ENCODE data around the gene KIF7. TPM values are rescaled to one million over a fixed set of nuclear protein-coding genes. Genes with fewer than 3 reads are reported as not detected.

The KIF7 gene
- total RNA-seq, 1 donor from 2014 or later, result 1.5 TPM

GRCh38 chr15:89665449-89666181, 10.3 kb upstream of the KIF7 start:
- Histone ChIP-seq H3K4me3 (peak overlapping the region; percentile 57), H3K27me3 (ENCODE audit: low read depth) (no peaks in the 10 kb centered on the region)
- TF ChIP-seq CTCF (IDR thresholded peaks at IDR 0.05), result no peak

GRCh38 chr15:89664441-89665350, 9.4 kb upstream of the KIF7 start:
- no peak for DNase-seq
- TF ChIP-seq CTCF (IDR thresholded peaks at IDR 0.05), result no peak
- Histone ChIP-seq H3K4me1 (peaks cover 21% of the 10 kb centered on the region), H3K4me3 (peak overlapping the region; percentile 57), H3K36me3 (no peaks in the 10 kb centered on the region), H3K27me3 (ENCODE audit: low read depth) (no peaks in the 10 kb centered on the region), H3K27ac (peak overlapping the region; percentile 84), H3K9me3 (no peaks in the 10 kb centered on the region)
- ATAC-seq, result no peak
- intact Hi-C loops (cut with DNase I), result no loop called here

More at GRCh38 chr15:89665449-89666181, 10.3 kb upstream of the KIF7 start:
- ATAC-seq (peak; percentile 79 to 82), DNase-seq (peak; percentile 73)
- Histone ChIP-seq H3K9me3 (no peaks in the 10 kb centered on the region), H3K27ac (peak overlapping the region; percentile 84), H3K4me1 (peaks cover 21% of the 10 kb centered on the region), H3K36me3 (no peaks in the 10 kb centered on the region)
- intact Hi-C loops (cut with DNase I), result no loop called here

GRCh38 chr15:89662893-89663626, 7.8 kb upstream of the KIF7 start:
- intact Hi-C loops (cut with DNase I), result no loop called here
- Histone ChIP-seq H3K27me3 (ENCODE audit: low read depth) (peaks cover 4% of the 10 kb centered on the region), H3K27ac (peak overlapping the region; percentile 69), H3K4me3 (no peak overlapping the region), H3K36me3 (no peaks in the 10 kb centered on the region), H3K4me1 (peaks cover 21% of the 10 kb centered on the region), H3K9me3 (no peaks in the 10 kb centered on the region)
- ATAC-seq, result peak; percentile 41 to 62
- TF ChIP-seq CTCF (IDR thresholded peaks at IDR 0.05), result no peak
- peak; percentile 47 for DNase-seq

GRCh38 chr15:89660556-89660955, 5.3 kb upstream of the KIF7 start:
- no peaks in the 10 kb centered on the region for H3K9me3 ChIP-seq
- peaks cover 21% of the 10 kb centered on the region for H3K4me1 ChIP-seq
- peaks cover 16% of the 10 kb centered on the region for H3K27me3 ChIP-seq (ENCODE audit: low read depth)
- no peak for TF ChIP-seq CTCF (IDR thresholded peaks at IDR 0.05)
- no peak for DNase-seq
- no peak for ATAC-seq
- intact Hi-C loops (cut with DNase I), result no loop called here
- no peaks in the 10 kb centered on the region for H3K36me3 ChIP-seq
- no peak overlapping the region for H3K27ac ChIP-seq
- no peak overlapping the region for H3K4me3 ChIP-seq

- DNase-seq, result no peak
- no peak overlapping the region for H3K4me3 ChIP-seq
- TF ChIP-seq CTCF (IDR thresholded peaks at IDR 0.05), result no peak
- intact Hi-C loops (cut with DNase I), result no loop called here
- H3K4me1 ChIP-seq, result peaks cover 16% of the 10 kb centered on the region
- no peak for ATAC-seq
- H3K27me3 ChIP-seq (ENCODE audit: low read depth), result peaks cover 28% of the 10 kb centered on the region
- no peaks in the 10 kb centered on the region for H3K9me3 ChIP-seq
- no peaks in the 10 kb centered on the region for H3K36me3 ChIP-seq
- H3K27ac ChIP-seq, result no peak overlapping the region
Observed at GRCh38 chr15:89659295-89659694, 4.0 kb upstream of the KIF7 start.
